Breast epithelium (tissue), 3 donors: ENCODE results near the gene HAGH.

Experiments
- POLR2A ChIP-seq: fragments of 450-650 bp; IDR thresholded peaks from one replicate; pipeline ENCODE4 v1.6.1; 2016; ENCODE audit warnings: antibody characterized with exemption, mild to moderate bottlenecking, moderate library complexity
- TF ChIP-seq, protein P1 (sequence below), 3 donors: fragments of 450-650 bp; IDR thresholded peaks; one replicate each; pipeline ENCODE4 v1.5.1; 2016 to 2017; ENCODE audit warnings: antibody characterized with exemption in 3 of 3, mild to moderate bottlenecking in 3 of 3, moderate library complexity in 3 of 3

DNA sequence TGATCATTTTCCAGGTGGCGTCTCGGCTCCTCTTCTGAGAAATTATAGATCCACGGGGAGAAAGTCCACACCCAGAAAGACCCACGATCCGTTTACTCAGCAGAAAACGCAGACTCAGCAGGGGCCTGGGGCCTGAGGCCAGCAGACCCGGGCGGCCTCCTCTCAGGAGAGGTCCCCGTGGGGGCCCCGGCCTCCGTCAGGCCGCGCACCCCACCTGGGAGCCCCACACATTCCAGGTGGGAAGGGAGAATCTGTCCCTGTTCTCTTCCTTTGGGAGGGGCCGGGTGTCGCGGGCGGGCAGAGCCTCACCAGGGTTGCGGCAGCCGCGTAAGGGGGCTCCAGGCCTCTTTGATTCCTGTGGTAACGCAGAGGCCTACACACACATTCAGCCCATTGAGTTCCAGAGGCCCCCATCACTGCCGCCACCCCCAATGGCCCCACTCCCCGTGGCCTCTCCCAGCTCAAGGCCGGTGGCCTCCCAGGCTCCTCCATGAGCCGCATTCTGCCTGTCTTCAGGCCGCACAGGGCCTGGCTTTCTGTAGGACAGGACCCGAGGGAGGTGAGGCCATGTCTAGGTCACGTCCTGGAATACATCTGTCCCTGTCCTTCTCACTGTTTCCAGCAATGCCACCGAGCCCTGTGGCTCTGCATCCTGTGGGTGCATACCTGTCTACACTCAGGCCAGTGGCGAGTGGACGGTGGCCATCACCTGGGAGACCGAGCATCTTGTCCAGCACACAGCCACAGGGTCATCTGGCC is 31.5 kb downstream of the HAGH start:
- TF ChIP-seq, protein P1, sequence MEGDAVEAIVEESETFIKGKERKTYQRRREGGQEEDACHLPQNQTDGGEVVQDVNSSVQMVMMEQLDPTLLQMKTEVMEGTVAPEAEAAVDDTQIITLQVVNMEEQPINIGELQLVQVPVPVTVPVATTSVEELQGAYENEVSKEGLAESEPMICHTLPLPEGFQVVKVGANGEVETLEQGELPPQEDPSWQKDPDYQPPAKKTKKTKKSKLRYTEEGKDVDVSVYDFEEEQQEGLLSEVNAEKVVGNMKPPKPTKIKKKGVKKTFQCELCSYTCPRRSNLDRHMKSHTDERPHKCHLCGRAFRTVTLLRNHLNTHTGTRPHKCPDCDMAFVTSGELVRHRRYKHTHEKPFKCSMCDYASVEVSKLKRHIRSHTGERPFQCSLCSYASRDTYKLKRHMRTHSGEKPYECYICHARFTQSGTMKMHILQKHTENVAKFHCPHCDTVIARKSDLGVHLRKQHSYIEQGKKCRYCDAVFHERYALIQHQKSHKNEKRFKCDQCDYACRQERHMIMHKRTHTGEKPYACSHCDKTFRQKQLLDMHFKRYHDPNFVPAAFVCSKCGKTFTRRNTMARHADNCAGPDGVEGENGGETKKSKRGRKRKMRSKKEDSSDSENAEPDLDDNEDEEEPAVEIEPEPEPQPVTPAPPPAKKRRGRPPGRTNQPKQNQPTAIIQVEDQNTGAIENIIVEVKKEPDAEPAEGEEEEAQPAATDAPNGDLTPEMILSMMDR (IDR thresholded peaks at IDR 0.05), result no peak
- TF ChIP-seq POLR2A, result no peak
